ENCODE measurements around the gene DUSP22. TPM values are rescaled to one million over a fixed set of nuclear protein-coding genes. Genes with fewer than 3 reads are reported as not detected.

DUSP22 gene
- total and polyA plus RNA-seq, 2 experiments from 2014 or later = 12.8 to 36.8 TPM

- TF ChIP-seq ZNF462 (CRISPR knock-in tag; IDR thresholded peaks at IDR 0.05) (no peak), ETS1 (IDR thresholded peaks at IDR 0.05) (no peak)
Observed at GRCh38 chr6:328136-328670, 35.9 kb downstream of the DUSP22 start (continued).

GRCh38 chr6:328924-329323 is 36.6 kb downstream of the DUSP22 start:
- H3K4me3 ChIP-seq = no peak overlapping the region
- peaks cover 3% of the 10 kb centered on the region; the same call in 1 of the 2 replicates for H3K79me2 ChIP-seq (replicated peaks; ENCODE audit: insufficient read depth)
- H3K27ac ChIP-seq (ENCODE audit: low read depth) = no peak overlapping the region
- no peak for ATAC-seq
- no peak for DNase-seq (ENCODE audit: low spot score)
- TF ChIP-seq POLR2AphosphoS5 (IDR thresholded peaks at IDR 0.05; ENCODE audit: low read depth) (no peak), CREB1 (CRISPR knock-in tag; IDR thresholded peaks at IDR 0.05; ENCODE audit: low read depth) (no peak), JUNB (IDR thresholded peaks at IDR 0.05; ENCODE audit: unreplicated experiment) (no peak), ZNF331 (CRISPR knock-in tag; IDR thresholded peaks at IDR 0.05; ENCODE audit: low read depth) (no peak), REST (IDR thresholded peaks at IDR 0.05; ENCODE audit: unreplicated experiment) (no peak)
- H3K27me3 ChIP-seq (ENCODE audit: insufficient read depth) = no peaks in the 10 kb centered on the region
- 0 out of 2 replicates have a peak, but pooled peaks cover 2% of the 10 kb centered on the region for H3K4me1 ChIP-seq (ENCODE audit: insufficient read depth)
- H3K9me2 ChIP-seq (ENCODE audit: insufficient read depth) = no peaks in the 10 kb centered on the region
- no peak overlapping the region for H2AFZ ChIP-seq
- Mint-ChIP-seq H3K9me3 (peaks cover 16% of the 10 kb centered on the region), H3K4me1 (no peaks in the 10 kb centered on the region), H3K27ac (no peak overlapping the region), H3K36me3 (ENCODE audit: low read depth) (peaks cover 18% of the 10 kb centered on the region), H3K27me3 (ENCODE audit: insufficient read depth, low read depth, poor library complexity) (peaks cover 4% of the 10 kb centered on the region), H3K4me3 (no peak overlapping the region)
- no peaks in the 10 kb centered on the region for H3F3A ChIP-seq (replicated peaks; ENCODE audit: low read depth)
- peaks cover 8% of the 10 kb centered on the region for H3K36me3 ChIP-seq (ENCODE audit: insufficient read depth)
- no peak overlapping the region for H3K4me2 ChIP-seq
- no peaks in the 10 kb centered on the region; the same call in 1 of the 2 replicates for H4K20me1 ChIP-seq (replicated peaks; ENCODE audit: insufficient read depth)
